K562 (cell line): ENCODE results near the gene MAPK8IP2. TPM values are rescaled to one million over a fixed set of nuclear protein-coding genes. Genes with fewer than 3 reads are reported as not detected.

ENCODE experiments used
- ATAC-seq: fragments of 200-7000 bp; cut with Tn5 transposase; 3 replicates; pipeline ENCODE4 v1.9.1; 2020; ENCODE audit warnings: moderate library complexity
- BruUV-seq: library from RNA; stranded (reverse); fragments of 400-500 nt; replicated peaks from 2 replicates; lab custom pipeline; 2021; lab: Mats Ljungman, UMichigan
- CTCF ChIA-PET: fragments of 300-600 bp; formaldehyde crosslinking; extraction: SDS; loops from one replicate; lab custom pipeline; 2021; ENCODE audit warnings: low intra/inter-chr PET ratio; lab: Yijun Ruan, JAX
- POLR2A ChIA-PET: fragments of 300-600, 350-650 bp; sonication (Branson Sonifier 250); formaldehyde crosslinking; extraction: SDS; loops from one replicate; lab custom pipeline; 2021; ENCODE audit warnings: antibody characterized with exemption, inconsistent platforms; lab: Yijun Ruan, JAX
- DNase-seq, 4 experiments: peaks; one replicate each; pipeline versions ENCODE4 v3.0.0 to v3.0.0-alpha.2; 2011 to 2018; ENCODE audit warnings: low spot score in 3 of 4, mixed read lengths in 3 of 4; ENCODE audit errors: extremely low read depth in 1 of 4
- FAIRE-seq: peaks from 2 replicates; lab custom pipeline; 2011; peaks lifted over from hg19 to GRCh38; lab: Jason Lieb, UNC
- H2AFZ ChIP-seq: 2 replicates; pipeline ENCODE4 v1.6.0; 2011; ENCODE audit warnings: low read depth, low read length, control low read depth, inconsistent platforms
- H3K27ac ChIP-seq: fragments of 200-600 bp; 3 replicates; pipeline ENCODE4 v1.8.0; 2011; ENCODE audit warnings: low read depth, mild to moderate bottlenecking, control low read depth, inconsistent platforms, low read length, moderate library complexity, mixed read lengths; ENCODE audit errors: extremely low read depth
- H3K27me3 ChIP-seq, 2 experiments: fragments of 300-600 bp in 1 of 2; 2 replicates in 1 of 2; 3 replicates in 1 of 2; pipeline versions ENCODE4 v1.6.0 to v1.8.0; 2011; ENCODE audit warnings: inconsistent platforms in 2 of 2, low read length in 2 of 2, mild to moderate bottlenecking in 1 of 2, mixed read lengths in 1 of 2, moderate library complexity in 1 of 2; ENCODE audit not compliant: control insufficient read depth in 2 of 2, insufficient read depth in 2 of 2
- H3K36me3 ChIP-seq: fragments of 300-600 bp; 3 replicates; pipeline ENCODE4 v1.8.0; 2011; ENCODE audit warnings: mild to moderate bottlenecking, low read length, inconsistent platforms; ENCODE audit not compliant: control insufficient read depth, insufficient read depth
- H3K4me1 ChIP-seq, 2 experiments: fragments of 200-600 bp in 1 of 2; replicated peaks in 1 of 2; 2 replicates in 1 of 2; 3 replicates in 1 of 2; pipeline versions ENCODE4 v1.5.1 to v1.8.0; 2011; ENCODE audit warnings: inconsistent platforms in 2 of 2, low read length in 2 of 2, mild to moderate bottlenecking in 1 of 2, mixed read lengths in 1 of 2, moderate library complexity in 1 of 2; ENCODE audit not compliant: control insufficient read depth in 2 of 2, insufficient read depth in 2 of 2
- H3K4me2 ChIP-seq: 2 replicates; pipeline ENCODE4 v1.6.1; 2011; ENCODE audit warnings: low read length, control low read depth, inconsistent platforms, mixed read lengths; ENCODE audit not compliant: insufficient read depth
- H3K4me3 ChIP-seq: fragments of 200-600 bp; sonication (generic), shearing (Covaris generic); 2 replicates; pipeline ENCODE4 v1.5.1; 2016; ENCODE audit warnings: control low read depth, inconsistent platforms
- H3K79me2 ChIP-seq: fragments of 200-600 bp; 3 replicates; pipeline ENCODE4 v1.8.0; 2011; ENCODE audit warnings: low read length, inconsistent platforms; ENCODE audit not compliant: control insufficient read depth, insufficient read depth
- H3K9ac ChIP-seq, 2 experiments: 2 replicates each; pipeline versions ENCODE4 v1.6.0 to v1.6.1; 2011; ENCODE audit warnings: low read depth in 2 of 2, low read length in 2 of 2, control low read depth in 1 of 2, inconsistent platforms in 1 of 2, mild to moderate bottlenecking in 1 of 2, mixed read lengths in 1 of 2; ENCODE audit not compliant: insufficient read depth in 1 of 2
- H3K9me1 ChIP-seq: one replicate; pipeline ENCODE4 v1.6.0; 2011; ENCODE audit warnings: inconsistent platforms, mild to moderate bottlenecking, low read length, moderate library complexity; ENCODE audit not compliant: control insufficient read depth, insufficient read depth
- H3K9me3 ChIP-seq: replicated peaks from 2 replicates; pipeline ENCODE4 v1.5.1; 2011; ENCODE audit warnings: low read depth, low read length, inconsistent platforms; ENCODE audit not compliant: control insufficient read depth, insufficient read depth
- H4K20me1 ChIP-seq: replicated peaks from 2 replicates; pipeline ENCODE4 v1.6.1; 2011; ENCODE audit warnings: low read length, inconsistent platforms, mixed read lengths; ENCODE audit not compliant: control insufficient read depth, insufficient read depth
- BRCA1 ChIP-seq, 2 experiments: fragments of 450-650 bp in 1 of 2; sonication (generic) in 1 of 2; formaldehyde crosslinking in 1 of 2; IDR thresholded peaks; 2 replicates each; pipeline versions ENCODE4 v1.5.0 to v1.6.1; 2017 to 2020; ENCODE audit warnings: mild to moderate bottlenecking in 1 of 2, missing genetic modification reagents in 1 of 2
- CBX5 ChIP-seq: IDR thresholded peaks from 2 replicates; pipeline ENCODE4 v1.6.1; 2014; ENCODE audit warnings: low read depth, borderline replicate concordance
- CCAR2 ChIP-seq: fragments of 200-400 bp; formaldehyde crosslinking; IDR thresholded peaks from 2 replicates; pipeline ENCODE4 v1.6.1; 2017; ENCODE audit warnings: mild to moderate bottlenecking, low read depth, low read length
- HCFC1 ChIP-seq: IDR thresholded peaks from 2 replicates; pipeline ENCODE4 v1.6.1; 2012; ENCODE audit warnings: low read depth, low read length, improper control_type of control experiment
- HMG20A ChIP-seq: fragments of 450-650 bp; formaldehyde crosslinking; conservative IDR thresholded peaks from 2 replicates; pipeline ENCODE4 v1.4.0; 2020; ENCODE audit warnings: mild to moderate bottlenecking, mixed read lengths
- MTA3 ChIP-seq: fragments of 450-650 bp; formaldehyde crosslinking; IDR thresholded peaks from 2 replicates; pipeline ENCODE4 v1.6.1; 2017; ENCODE audit warnings: mild to moderate bottlenecking, borderline replicate concordance
- NCOA2 ChIP-seq, 2 experiments: fragments of 450-650 bp; IDR thresholded peaks; 2 replicates each; pipeline ENCODE4 v1.6.1; 2018; ENCODE audit warnings: mild to moderate bottlenecking in 2 of 2, moderate library complexity in 1 of 2; ENCODE audit not compliant: partially characterized antibody in 2 of 2
- NR2C2 ChIP-seq, 2 experiments: fragments of 200-800 bp in 1 of 2; sonication (Bioruptor generic) in 1 of 2; sonication (generic) in 1 of 2; formaldehyde crosslinking in 1 of 2; IDR thresholded peaks; 2 replicates each; pipeline versions ENCODE4 v1.6.1 to v1.8.0; 2016 to 2022; ENCODE audit warnings: mild to moderate bottlenecking in 1 of 2, missing compliant biosample characterization in 1 of 2, missing genetic modification characterization in 1 of 2, missing genetic modification reagents in 1 of 2
- NRF1 ChIP-seq, 2 experiments: fragments of 450-650 bp; IDR thresholded peaks in 1 of 2; conservative IDR thresholded peaks in 1 of 2; 2 replicates each; pipeline ENCODE4 v1.6.1; 2014; ENCODE audit warnings: mild to moderate bottlenecking in 2 of 2
- SNAPC5 ChIP-seq: fragments of 250-450 bp; sonication (Bioruptor Pico); IDR thresholded peaks from 2 replicates; pipeline ENCODE4 v1.8.0; 2021; ENCODE audit warnings: moderate library complexity, mild to moderate bottlenecking, inconsistent platforms
- SRF ChIP-seq, 2 experiments: fragments of 250-450, 450-650 bp in 1 of 2; sonication (Bioruptor Pico) in 1 of 2; sonication (generic) in 1 of 2; formaldehyde crosslinking; IDR thresholded peaks; 2 replicates each; pipeline versions ENCODE4 v1.5.0 to v1.5.1; 2020 to 2022; ENCODE audit warnings: mild to moderate bottlenecking in 1 of 2, missing genetic modification reagents in 1 of 2
- ZBED1 ChIP-seq: IDR thresholded peaks from 2 replicates; pipeline ENCODE4 v1.6.1; 2014
- ZNF165 ChIP-seq: fragments of 250-450 bp; sonication (Bioruptor Pico); IDR thresholded peaks from 2 replicates; pipeline ENCODE4 v1.4.0; 2020; ENCODE audit warnings: borderline replicate concordance
- ZNF184 ChIP-seq: sonication (generic); formaldehyde crosslinking; IDR thresholded peaks from 2 replicates; pipeline ENCODE4 v1.5.0; 2020; ENCODE audit warnings: missing genetic modification reagents
- ZNF507 ChIP-seq: conservative IDR thresholded peaks from 2 replicates; pipeline ENCODE4 v1.6.1; 2017; ENCODE audit warnings: missing genetic modification characterization, missing compliant biosample characterization
- WGBS: fragments of 100-300 bp; shearing (Covaris generic); methylation state at CpG from one replicate; pipeline ENCODE4 v1.1.6; 2016; ENCODE audit warnings: low coverage, mixed read lengths; ENCODE audit not compliant: insufficient coverage; ENCODE audit errors: missing lambda C conversion rate; 5-methylcytosine and 5-hydroxymethylcytosine counted together
- in situ Hi-C: fragments of 300-500 bp; cut with MboI; formaldehyde crosslinking; loops from 4 replicates; pipeline ENCODE4 v1.15.0; 2018; ENCODE audit warnings: inconsistent platforms, mixed read lengths
- intact Hi-C: fragments of 100-400 bp; cut with micrococcal nuclease; formaldehyde crosslinking; loops from 2 replicates; pipeline ENCODE4 v1.14.2; 2022
- polyA plus RNA-seq, 8 experiments: library from polyadenylated mRNA; depleted of rRNA in 4 of 8; stranded (reverse) in 5 of 8; unstranded in 3 of 8; fragments of >200 nt; fragmentation: Nextera tagmentation in 2 of 8; fragmentation: Illumina TruSeq in 1 of 8; extraction: Ambion mirVana in 2 of 8; extraction: Trizol in 1 of 8; gene quantifications; 2 replicates each; pipeline versions ENCODE4 v1.2.1 to v1.2.3, GENCODE V29; 2011 to 2014; ENCODE audit warnings: inconsistent platforms in 1 of 8, missing spikeins in 1 of 8
- total RNA-seq, 7 experiments: library from RNA; depleted of rRNA in 6 of 7; stranded (reverse); fragments of >200 nt in 6 of 7; fragmentation: Illumina TruSeq in 2 of 7; extraction: Trizol in 2 of 7; gene quantifications; 2 replicates each; pipeline versions ENCODE4 v1.2.1 to v1.2.3, GENCODE V29; 2011 to 2021; ENCODE audit warnings: low replicate concordance in 1 of 7

Gene MAPK8IP2
- total and polyA plus RNA-seq, 9 of the 15 experiments (the other 6 are each of a cell fraction or from before 2014, with no cell fraction given), result 0.01 to 0.47 (median 0.07) TPM; not detected in 2

GRCh38 chr22:50608996-50609395, 8.4 kb downstream of the MAPK8IP2 start:
- in situ Hi-C loops, result no loop called here
- Histone ChIP-seq H3K36me3 (no peaks in the 10 kb centered on the region), H3K79me2 (no peaks in the 10 kb centered on the region), H3K27ac (no peak overlapping the region), H3K9me3 (no peaks in the 10 kb centered on the region), H2AFZ (no peak overlapping the region)
- no peak for DNase-seq
- intact Hi-C loops, result no loop called here
- WGBS, result 5% methylated on average over 10 of the region's 10 CpGs
- TF ChIP-seq BRCA1 (IDR thresholded peaks at IDR 0.05), result no peak
- TF ChIP-seq BRCA1 (CRISPR knock-in tag; IDR thresholded peaks at IDR 0.05), result no peak
- no peak for TF ChIP-seq SRF (CRISPR knock-in tag; IDR thresholded peaks at IDR 0.05)
- no peak for TF ChIP-seq ZBED1
- no peak for TF ChIP-seq CCAR2
- TF ChIP-seq MTA3, result no peak
- TF ChIP-seq ZNF184, result no peak
- no peak for TF ChIP-seq NRF1 (conservative IDR thresholded peaks at IDR 0.05 in 1 of 2, IDR thresholded peaks at IDR 0.05 in 1 of 2)
- TF ChIP-seq HMG20A (CRISPR knock-in tag), result no peak
- no peak for TF ChIP-seq HCFC1
- TF ChIP-seq SNAPC5 (CRISPR knock-in tag), result no peak
- TF ChIP-seq NR2C2 (CRISPR knock-in tag; IDR thresholded peaks at IDR 0.05), result no peak
- TF ChIP-seq NR2C2 (tag; IDR thresholded peaks at IDR 0.05), result no peak
- no peak for TF ChIP-seq CBX5
- no peak for TF ChIP-seq ZNF165
- no peak for TF ChIP-seq ZNF507 (tag)
- TF ChIP-seq NCOA2 (IDR thresholded peaks at IDR 0.05; ENCODE audit: partially characterized antibody in 2 of 2), result no peak
- TF ChIP-seq, all 486 proteins: peak for 0
- FAIRE-seq (no peak), ATAC-seq (no peak)
- no peaks in the 10 kb centered on the region for H4K20me1 ChIP-seq
- POLR2A ChIA-PET, result interaction anchor here (0.8 kb wide), 1 partner anchor 12 kb away, joined by 4 read pairs; no protein-coding TSS in a partner anchor
- H3K9me1 ChIP-seq, result no peaks in the 10 kb centered on the region
- H3K4me3 ChIP-seq, result no peak overlapping the region
- peaks cover 25 to 73% of the 10 kb centered on the region in 2 experiments for H3K27me3 ChIP-seq
- no TSS peak for BruUV-seq
- H3K4me2 ChIP-seq, result no peak overlapping the region
- CTCF ChIA-PET, result no interaction called here
- H3K4me1 ChIP-seq, result peaks cover 13 to 19% of the 10 kb centered on the region in 2 experiments; a peak in 4 of 5 replicates
- H3K9ac ChIP-seq, result no peak overlapping the region
